Heart left ventricle (tissue), 16 donors: ENCODE measurements around the gene CHCHD3. TPM values are rescaled to one million over a fixed set of nuclear protein-coding genes. Genes with fewer than 3 reads are reported as not detected.

Source experiments
- ATAC-seq, 4 donors: fragments of 200-7000 bp; cut with Tn5 transposase; one replicate each; pipeline ENCODE4 v1.9.1; 2020 to 2022; ENCODE audit warnings: moderate library complexity in 4 of 4, mild to moderate bottlenecking in 3 of 4, moderate number of reproducible peaks in 1 of 4
- DNase-seq, 5 donors: peaks; one replicate each; pipeline ENCODE4 v3.0.0-alpha.2; 2020
- H3K27ac ChIP-seq, 12 donors: fragments of 200-600 bp; sonication (generic) in 4 of 12; one replicate each; pipeline versions ENCODE4 v1.5.0 to v1.8.0; 2016 to 2022; ENCODE audit warnings: mild to moderate bottlenecking in 2 of 12
- H3K27me3 ChIP-seq, 9 donors: fragments of 200-600 bp; sonication (generic) in 2 of 9; one replicate each; pipeline versions ENCODE4 v1.5.1 to v1.8.0; 2016 to 2022; ENCODE audit warnings: mild to moderate bottlenecking in 3 of 9
- H3K36me3 ChIP-seq, 9 donors: fragments of 200-600 bp; sonication (generic) in 2 of 9; one replicate each; pipeline versions ENCODE4 v1.5.0 to v1.8.0; 2018 to 2022; ENCODE audit warnings: mild to moderate bottlenecking in 2 of 9
- H3K4me1 ChIP-seq, 12 donors: fragments of 200-600 bp; sonication (generic) in 4 of 12; one replicate each; pipeline versions ENCODE4 v1.5.0 to v1.8.0; 2016 to 2022; ENCODE audit warnings: mild to moderate bottlenecking in 3 of 12
- H3K4me3 ChIP-seq, 12 donors: fragments of 200-600 bp; sonication (generic) in 4 of 12; one replicate each; pipeline versions ENCODE4 v1.5.0 to v1.8.0; 2017 to 2022; ENCODE audit warnings: mild to moderate bottlenecking in 9 of 12, moderate library complexity in 4 of 12
- H3K9me3 ChIP-seq, 12 donors: fragments of 200-600 bp; sonication (generic) in 4 of 12; one replicate each; pipeline versions ENCODE4 v1.5.0 to v1.8.0; 2016 to 2022; ENCODE audit warnings: mild to moderate bottlenecking in 1 of 12
- POLR2A ChIP-seq, 2 donors: fragments of 450-650 bp; IDR thresholded peaks; one replicate each; pipeline ENCODE4 v1.6.1; 2017; ENCODE audit warnings: antibody characterized with exemption in 2 of 2, mild to moderate bottlenecking in 2 of 2, moderate library complexity in 2 of 2
- WGBS, 4 donors: extraction: QIAGEN DNeasy Blood & Tissue Kit in 2 of 4; methylation state at CpG; one replicate each; pipeline versions ENCODE4 v1.1.5 to v1.1.7; 2013 to 2018; 5-methylcytosine and 5-hydroxymethylcytosine counted together
- intact Hi-C, 10 donors: fragments of 100-400 bp; cut with DNase I; formaldehyde crosslinking; loops; one replicate each; pipeline versions ENCODE4 v1.11.1 to v1.14.2; 2022
- polyA plus RNA-seq, 2 donors: library from polyadenylated mRNA; stranded (reverse); fragments of 200-250 nt; gene quantifications; one replicate each; pipeline ENCODE4 v1.2.3, GENCODE V29; 2013
- total RNA-seq, 9 donors: library from RNA; depleted of rRNA in 2 of 9; stranded (reverse); fragments of >200 nt in 2 of 9; fragmentation: NEBNext Ultra II Directional in 3 of 9; extraction: Animal tissue kit (Norgen Biotek cat#: 25700) in 3 of 9; gene quantifications; one replicate each; pipeline versions ENCODE4 v1.1.0 to v1.2.4, GENCODE V29; 2016 to 2023
- TF ChIP-seq, protein P1 (sequence below), 12 donors: fragments of 200-600 bp; sonication (generic) in 4 of 12; IDR thresholded peaks; one replicate each; pipeline versions ENCODE4 v1.5.0 to v1.8.0; 2018 to 2022; ENCODE audit warnings: antibody characterized with exemption in 12 of 12, mild to moderate bottlenecking in 5 of 12
- donor health status: ischemic (EF 13 %, LVEDD 7.1; RV severe dilation, severe dysfunction).
- donor health status: healthy with polysubstance abuse.
- donor health status: DM: no; HTN: yes; CAD: no.
- donor health status: DM: no; HTN: no; CAD: no.
- donor health status: ischemic (EF 25% LVEDD 6.9; RV normal size, moderate dysfunction).
- donor health status: ischemic (EF 25% LVEDD 5.7; RV mildly dilated, moderate dysfunction).
- donor health status: healthy.
- donor health status: DM: yes; HTN: yes; CAD: no.
- donor health status: ischemic (EF 35%, LVEDD 5.7; RV mildly dilated, moderate dysfunction).
- donor health status: nonischemic (EF 11% LVEDD 7.7; RV severe dilation, severe dysfunction).
- donor health status: DM: yes; HTN: yes; CAD: no.
- donor health status: PGD.
- donor health status: ischemic (EF 29% LVEDD 5.4; RV normal size, mild dysfunction).
- donor health status: nonischemic (EF 23%, LVEDD 6.1; RV moderate dilation, normal function).

The CHCHD3 gene
- total and polyA plus RNA-seq, 11 donors: 92.9 to 197 (median 176) TPM

- no peak for TF ChIP-seq POLR2A (IDR thresholded peaks at IDR 0.05)
- TF ChIP-seq, protein P1, sequence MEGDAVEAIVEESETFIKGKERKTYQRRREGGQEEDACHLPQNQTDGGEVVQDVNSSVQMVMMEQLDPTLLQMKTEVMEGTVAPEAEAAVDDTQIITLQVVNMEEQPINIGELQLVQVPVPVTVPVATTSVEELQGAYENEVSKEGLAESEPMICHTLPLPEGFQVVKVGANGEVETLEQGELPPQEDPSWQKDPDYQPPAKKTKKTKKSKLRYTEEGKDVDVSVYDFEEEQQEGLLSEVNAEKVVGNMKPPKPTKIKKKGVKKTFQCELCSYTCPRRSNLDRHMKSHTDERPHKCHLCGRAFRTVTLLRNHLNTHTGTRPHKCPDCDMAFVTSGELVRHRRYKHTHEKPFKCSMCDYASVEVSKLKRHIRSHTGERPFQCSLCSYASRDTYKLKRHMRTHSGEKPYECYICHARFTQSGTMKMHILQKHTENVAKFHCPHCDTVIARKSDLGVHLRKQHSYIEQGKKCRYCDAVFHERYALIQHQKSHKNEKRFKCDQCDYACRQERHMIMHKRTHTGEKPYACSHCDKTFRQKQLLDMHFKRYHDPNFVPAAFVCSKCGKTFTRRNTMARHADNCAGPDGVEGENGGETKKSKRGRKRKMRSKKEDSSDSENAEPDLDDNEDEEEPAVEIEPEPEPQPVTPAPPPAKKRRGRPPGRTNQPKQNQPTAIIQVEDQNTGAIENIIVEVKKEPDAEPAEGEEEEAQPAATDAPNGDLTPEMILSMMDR (IDR thresholded peaks at IDR 0.05): no peak
- Histone ChIP-seq H3K9me3 (no peaks in the 10 kb centered on the region), H3K27ac (no peak overlapping the region), H3K36me3 (no peaks in the 10 kb centered on the region), H3K4me1 (peaks cover 0 to 13% (median 0%) of the 10 kb centered on the region in 12 donors), H3K4me3 (no peak overlapping the region), H3K27me3 (no peaks in the 10 kb centered on the region)
- WGBS, 4 donors: 68 to 79% (median 74%) methylated on average over 2 of the region's 2 CpGs
- DNase-seq (no peak), ATAC-seq (no peak)
- intact Hi-C loops: no loop called here
Observed at GRCh38 chr7:132877573-132877972, 204.3 kb downstream of the CHCHD3 start.

DNA sequence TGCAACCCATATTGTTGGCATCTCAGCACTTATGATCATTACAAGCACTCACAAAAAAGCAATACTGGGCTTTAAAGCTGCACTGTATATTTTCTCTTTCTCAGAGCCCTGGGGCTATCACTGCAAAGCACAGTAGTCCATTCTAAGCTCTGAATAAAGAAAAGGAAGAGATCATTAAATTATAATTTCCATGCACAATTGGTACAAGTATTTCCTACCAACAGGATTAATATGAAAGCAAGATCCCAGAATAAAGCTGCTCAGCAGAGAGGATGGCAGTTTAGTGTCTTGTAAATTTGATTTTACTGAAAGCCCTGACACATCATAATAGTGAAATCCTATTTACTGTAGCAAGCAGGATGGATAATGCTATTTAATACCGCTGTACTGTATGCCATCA is 205.3 kb downstream of the CHCHD3 start:
- no peaks in the 10 kb centered on the region for H3K27me3 ChIP-seq
- no peak overlapping the region for H3K4me3 ChIP-seq
- H3K36me3 ChIP-seq: no peaks in the 10 kb centered on the region
- no peak for TF ChIP-seq POLR2A (IDR thresholded peaks at IDR 0.05)
- TF ChIP-seq, protein P1 (IDR thresholded peaks at IDR 0.05): no peak
- ATAC-seq: no peak
- DNase-seq: no peak
- 95 to 100% (median 96%) methylated on average over 1 of the region's 1 CpG for WGBS, 4 donors
- intact Hi-C loops: no loop called here
- H3K4me1 ChIP-seq: peaks cover 0 to 10% (median 0%) of the 10 kb centered on the region in 12 donors
- H3K27ac ChIP-seq: no peak overlapping the region
- H3K9me3 ChIP-seq: no peaks in the 10 kb centered on the region

- Histone ChIP-seq H3K27ac (no peak overlapping the region), H3K36me3 (no peaks in the 10 kb centered on the region), H3K9me3 (no peaks in the 10 kb centered on the region), H3K4me3 (no peak overlapping the region), H3K4me1 (peaks cover 0 to 3% (median 0%) of the 10 kb centered on the region in 12 donors), H3K27me3 (no peaks in the 10 kb centered on the region)
- no peak for TF ChIP-seq POLR2A (IDR thresholded peaks at IDR 0.05)
- TF ChIP-seq, protein P1 (IDR thresholded peaks at IDR 0.05): no peak
- DNase-seq (no peak), ATAC-seq (no peak)
- intact Hi-C loops: no loop called here
- 82 to 86% (median 83%) methylated on average over 5 of the region's 5 CpGs for WGBS, 4 donors
Observed at GRCh38 chr7:132872034-132872433, 209.9 kb downstream of the CHCHD3 start.

GRCh38 chr7:132871419-132871818 is 210.5 kb downstream of the CHCHD3 start:
- TF ChIP-seq, protein P1 (IDR thresholded peaks at IDR 0.05): no peak
- no peak for TF ChIP-seq POLR2A (IDR thresholded peaks at IDR 0.05)
- intact Hi-C loops: no loop called here
- DNase-seq (no peak), ATAC-seq (no peak)
- H3K4me1 ChIP-seq: peaks cover 0 to 9% (median 3%) of the 10 kb centered on the region in 12 donors
- WGBS, 4 donors: 92 to 93% (median 92%) methylated on average over 6 of the region's 6 CpGs
- no peaks in the 10 kb centered on the region for H3K27me3 ChIP-seq
- H3K36me3 ChIP-seq: no peaks in the 10 kb centered on the region
- no peak overlapping the region for H3K27ac ChIP-seq
- no peaks in the 10 kb centered on the region for H3K9me3 ChIP-seq
- H3K4me3 ChIP-seq: no peak overlapping the region
